ENCODE results near the gene PPP1R27. TPM values are rescaled to one million over a fixed set of nuclear protein-coding genes. Genes with fewer than 3 reads are reported as not detected.

Gene PPP1R27
- total RNA-seq, 1 donor from 2014 or later = not detected

- Histone ChIP-seq H3K27ac (ENCODE audit: low read depth, low read length) (peak overlapping the region; percentile 52), H3K79me2 (ENCODE audit: insufficient read depth, low read length) (peaks cover 48% of the 10 kb centered on the region)
These were observed 2.8 kb downstream of the PPP1R27 start for GRCh38 chr17:81831957-81832607.

DNA sequence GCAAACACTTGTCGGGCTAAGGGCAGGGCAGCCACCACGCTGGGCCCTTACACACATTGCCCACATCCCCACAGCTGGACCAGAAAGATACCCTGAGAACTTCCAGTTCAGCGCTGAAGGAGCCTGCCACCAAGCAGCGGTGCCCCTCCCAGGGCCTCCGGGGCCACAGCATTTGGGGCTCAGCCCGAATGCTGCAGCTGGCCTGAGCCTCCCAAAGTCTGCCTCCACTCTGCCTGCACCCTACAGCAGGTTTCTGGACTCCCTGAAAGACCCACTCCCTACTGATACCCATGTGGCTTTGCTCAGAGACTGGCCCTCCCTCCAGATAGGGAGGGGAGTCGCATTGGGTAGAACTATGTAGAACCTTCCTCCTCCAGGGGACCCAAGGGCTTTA, 3.3 kb downstream of the PPP1R27 start:
- H3K27me3 Mint-ChIP-seq (ENCODE audit: low read depth, unreplicated experiment) = no peaks in the 10 kb centered on the region
- Histone ChIP-seq H3K4me2 (ENCODE audit: low read length) (peak overlapping the region; percentile 91), H3K27ac (ENCODE audit: low read depth, low read length) (no peak overlapping the region), H3K27me3 (ENCODE audit: insufficient read depth, low read length) (no peaks in the 10 kb centered on the region), H3K9ac (ENCODE audit: low read length) (peak overlapping the region; percentile 87), H2AFZ (ENCODE audit: low read depth, low read length) (no peak overlapping the region), H3K4me1 (ENCODE audit: insufficient read depth, low read length) (peaks cover 17% of the 10 kb centered on the region), H3K4me3 (ENCODE audit: insufficient read depth, low read depth, low read length) (no peak overlapping the region), H3K79me2 (ENCODE audit: insufficient read depth, low read length) (peaks cover 48% of the 10 kb centered on the region), H4K20me1 (ENCODE audit: insufficient read depth, low read length) (peaks cover 37% of the 10 kb centered on the region), H3K36me3 (ENCODE audit: insufficient read depth, low read length) (no peaks in the 10 kb centered on the region), H3K9me3 (ENCODE audit: insufficient read depth, low read depth, low read length) (no peaks in the 10 kb centered on the region)
- H3K9me3 Mint-ChIP-seq (ENCODE audit: unreplicated experiment) = peaks cover 1% of the 10 kb centered on the region
- DNase-seq (ENCODE audit: low read depth) (no peak), FAIRE-seq (no peak)
- H3K36me3 Mint-ChIP-seq (ENCODE audit: low read depth, unreplicated experiment) = no peaks in the 10 kb centered on the region
- peak overlapping the region; percentile 94 for H3K27ac Mint-ChIP-seq (ENCODE audit: unreplicated experiment)
- TF ChIP-seq EZH2 (IDR thresholded peaks at IDR 0.05; ENCODE audit: insufficient read depth, low read length) (no peak), CTCF (IDR thresholded peaks at IDR 0.05; ENCODE audit: insufficient read depth, low read depth, low read length) (no peak)
- peak overlapping the region; percentile 92 for H3K4me3 Mint-ChIP-seq (ENCODE audit: unreplicated experiment)
- peaks cover 9% of the 10 kb centered on the region for H3K4me1 Mint-ChIP-seq (ENCODE audit: low read depth, unreplicated experiment)

More at GRCh38 chr17:81831957-81832607, 2.8 kb downstream of the PPP1R27 start:
- peak overlapping the region; percentile 87 for H3K9ac ChIP-seq (ENCODE audit: low read length)
- DNase-seq (ENCODE audit: low read depth) = peak; percentile 20
- H3K9me3 ChIP-seq (ENCODE audit: insufficient read depth, low read depth, low read length) = no peaks in the 10 kb centered on the region
- peak overlapping the region; percentile 75 for H2AFZ ChIP-seq (ENCODE audit: low read depth, low read length)
- peak overlapping the region; percentile 92 for H3K4me3 Mint-ChIP-seq (ENCODE audit: unreplicated experiment)
- H3K9me3 Mint-ChIP-seq (ENCODE audit: unreplicated experiment) = peaks cover 1% of the 10 kb centered on the region
- H3K36me3 Mint-ChIP-seq (ENCODE audit: low read depth, unreplicated experiment) = no peaks in the 10 kb centered on the region
- no peaks in the 10 kb centered on the region for H3K36me3 ChIP-seq (ENCODE audit: insufficient read depth, low read length)
- no peak for TF ChIP-seq EZH2 (IDR thresholded peaks at IDR 0.05; ENCODE audit: insufficient read depth, low read length)
- no peak for TF ChIP-seq CTCF (IDR thresholded peaks at IDR 0.05; ENCODE audit: insufficient read depth, low read depth, low read length)
- H3K4me3 ChIP-seq (ENCODE audit: insufficient read depth, low read depth, low read length) = peak overlapping the region; percentile 73
- FAIRE-seq = no peak
- H3K27ac Mint-ChIP-seq (ENCODE audit: unreplicated experiment) = peak overlapping the region; percentile 94
- H4K20me1 ChIP-seq (ENCODE audit: insufficient read depth, low read length) = peaks cover 37% of the 10 kb centered on the region
- H3K27me3 Mint-ChIP-seq (ENCODE audit: low read depth, unreplicated experiment) = no peaks in the 10 kb centered on the region
- no peaks in the 10 kb centered on the region for H3K27me3 ChIP-seq (ENCODE audit: insufficient read depth, low read length)
- peaks cover 17% of the 10 kb centered on the region for H3K4me1 ChIP-seq (ENCODE audit: insufficient read depth, low read length)
- peak overlapping the region; percentile 91 for H3K4me2 ChIP-seq (ENCODE audit: low read length)
- peaks cover 9% of the 10 kb centered on the region for H3K4me1 Mint-ChIP-seq (ENCODE audit: low read depth, unreplicated experiment)

GRCh38 chr17:81829858-81830257, 5.0 kb downstream of the PPP1R27 start:
- DNase-seq (ENCODE audit: low read depth) = no peak
- Mint-ChIP-seq H3K9me3 (ENCODE audit: unreplicated experiment) (peaks cover 1% of the 10 kb centered on the region), H3K27ac (ENCODE audit: unreplicated experiment) (no peak overlapping the region), H3K36me3 (ENCODE audit: low read depth, unreplicated experiment) (no peaks in the 10 kb centered on the region), H3K4me1 (ENCODE audit: low read depth, unreplicated experiment) (peaks cover 9% of the 10 kb centered on the region), H3K27me3 (ENCODE audit: low read depth, unreplicated experiment) (peaks cover 3% of the 10 kb centered on the region), H3K4me3 (ENCODE audit: unreplicated experiment) (no peak overlapping the region)
- Histone ChIP-seq H3K27me3 (ENCODE audit: insufficient read depth, low read length) (no peaks in the 10 kb centered on the region), H3K27ac (ENCODE audit: low read depth, low read length) (no peak overlapping the region), H3K79me2 (ENCODE audit: insufficient read depth, low read length) (peaks cover 61% of the 10 kb centered on the region), H3K36me3 (ENCODE audit: insufficient read depth, low read length) (no peaks in the 10 kb centered on the region), H3K4me2 (ENCODE audit: low read length) (no peak overlapping the region), H3K9ac (ENCODE audit: low read length) (no peak overlapping the region), H3K4me3 (ENCODE audit: insufficient read depth, low read depth, low read length) (no peak overlapping the region), H4K20me1 (ENCODE audit: insufficient read depth, low read length) (peaks cover 52% of the 10 kb centered on the region), H3K4me1 (ENCODE audit: insufficient read depth, low read length) (peaks cover 17% of the 10 kb centered on the region), H2AFZ (ENCODE audit: low read depth, low read length) (no peak overlapping the region), H3K9me3 (ENCODE audit: insufficient read depth, low read depth, low read length) (no peaks in the 10 kb centered on the region)
- FAIRE-seq = no peak
- TF ChIP-seq CTCF (IDR thresholded peaks at IDR 0.05; ENCODE audit: insufficient read depth, low read depth, low read length) = no peak
- TF ChIP-seq EZH2 (IDR thresholded peaks at IDR 0.05; ENCODE audit: insufficient read depth, low read length) = no peak
